Stimulated activated naive CD8-positive, alpha-beta T cell treated with anti-CD3 and anti-CD28 coated beads, Interleukin-15, amount 100 ng/mL, for 72 hours (primary cell): Measurements from ENCODE around the gene REEP3.
"Not testable (repeated sequence)": the region's sequence is repeated elsewhere in the genome, so short reads cannot be mapped to it uniquely, and the experiment has no call there.

Source experiments
- ATAC-seq: fragments of 150-1000 bp; cut with Tn5 transposase; 2 replicates; pipeline ENCODE4 v1.10.0; 2021; ENCODE audit warnings: mild to moderate bottlenecking, moderate library complexity
- DNase-seq, 2 donors: peaks; one replicate each; pipeline ENCODE4 v3.0.0; 2021 to 2022
- H3K27ac Mint-ChIP-seq, 2 donors: one replicate each; pipeline ENCODE4 v1.8.0; 2022; ENCODE audit warnings: mild to moderate bottlenecking in 2 of 2, mixed read lengths in 2 of 2, moderate library complexity in 2 of 2
- H3K27me3 Mint-ChIP-seq: one replicate; pipeline ENCODE4 v1.8.0; 2022; ENCODE audit warnings: mixed read lengths
- H3K4me1 Mint-ChIP-seq: one replicate; pipeline ENCODE4 v1.8.0; 2022; ENCODE audit warnings: mild to moderate bottlenecking, mixed read lengths
- H3K4me3 Mint-ChIP-seq, 2 donors: one replicate each; pipeline ENCODE4 v1.8.0; 2022; ENCODE audit warnings: mild to moderate bottlenecking in 2 of 2, mixed read lengths in 2 of 2, moderate library complexity in 1 of 2
- H3K9me3 Mint-ChIP-seq, 2 donors: one replicate each; pipeline ENCODE4 v1.8.0; 2022; ENCODE audit warnings: mixed read lengths in 2 of 2

Gene REEP3

GRCh38 chr10:63520500-63521415 is at the start of gene REEP3:
Gene REEP3 (plus strand): TSS chr10:63521401. CDS start chr10:63521546, 145 bp downstream.
- Mint-ChIP-seq H3K4me3 (peak within 1 kb of the TSS; percentile 84 to 86), H3K4me1 (peaks cover 76% of the 10 kb centered on the region), H3K9me3 (no peaks in the 10 kb centered on the region), H3K27ac (peak within 1 kb of the TSS; percentile 94 to 97), H3K27me3 (no peaks in the 10 kb centered on the region)
- DNase-seq (peak; percentile 57 to 65), ATAC-seq (peak; percentile 84)

GRCh38 chr10:63474488-63474887 is 46.7 kb upstream of the REEP3 start:
- no peak for DNase-seq
- Mint-ChIP-seq H3K4me3 (no peak overlapping the region), H3K9me3 (no peaks in the 10 kb centered on the region), H3K4me1 (peaks cover 5% of the 10 kb centered on the region), H3K27ac (no peak overlapping the region), H3K27me3 (no peaks in the 10 kb centered on the region)
- ATAC-seq, result no peak

GRCh38 chr10:63477927-63478326 is 43.3 kb upstream of the REEP3 start:
- no peak overlapping the region for H3K4me3 Mint-ChIP-seq
- no peaks in the 10 kb centered on the region for H3K27me3 Mint-ChIP-seq
- H3K27ac Mint-ChIP-seq, result no peak overlapping the region
- H3K4me1 Mint-ChIP-seq, result peaks cover 11% of the 10 kb centered on the region
- DNase-seq (no peak), ATAC-seq (no peak)
- no peaks in the 10 kb centered on the region for H3K9me3 Mint-ChIP-seq

GRCh38 chr10:63478564-63478963 is 42.6 kb upstream of the REEP3 start:
- no peak for DNase-seq
- ATAC-seq, result no peak
- Mint-ChIP-seq H3K27ac (no peak overlapping the region), H3K9me3 (no peaks in the 10 kb centered on the region), H3K4me3 (no peak overlapping the region), H3K27me3 (no peaks in the 10 kb centered on the region), H3K4me1 (peaks cover 11% of the 10 kb centered on the region)

- DNase-seq, result no peak
- no peak overlapping the region for H3K4me3 Mint-ChIP-seq
- H3K27ac Mint-ChIP-seq, result no peak overlapping the region
- H3K27me3 Mint-ChIP-seq, result no peaks in the 10 kb centered on the region
- H3K9me3 Mint-ChIP-seq, result no peaks in the 10 kb centered on the region
- H3K4me1 Mint-ChIP-seq, result peaks cover 11% of the 10 kb centered on the region
- no peak for ATAC-seq
Observed at GRCh38 chr10:63480237-63480636, 41.0 kb upstream of the REEP3 start.

- no peak overlapping the region for H3K27ac Mint-ChIP-seq
- no peak for ATAC-seq
- DNase-seq, result no peak
- H3K4me1 Mint-ChIP-seq, result peaks cover 11% of the 10 kb centered on the region
- H3K27me3 Mint-ChIP-seq, result no peaks in the 10 kb centered on the region
- H3K9me3 Mint-ChIP-seq, result no peaks in the 10 kb centered on the region
- no peak overlapping the region for H3K4me3 Mint-ChIP-seq
Observed at GRCh38 chr10:63481815-63482421, 39.3 kb upstream of the REEP3 start.

GRCh38 chr10:63483983-63484382 is 37.2 kb upstream of the REEP3 start:
- DNase-seq, result no peak
- no peak for ATAC-seq
- H3K27me3 Mint-ChIP-seq, result no peaks in the 10 kb centered on the region
- H3K4me3 Mint-ChIP-seq, result no peak overlapping the region
- H3K4me1 Mint-ChIP-seq, result peaks cover 6% of the 10 kb centered on the region
- H3K9me3 Mint-ChIP-seq, result no peaks in the 10 kb centered on the region
- H3K27ac Mint-ChIP-seq, result no peak overlapping the region

GRCh38 chr10:63487990-63488389 is 33.2 kb upstream of the REEP3 start:
- no peaks in the 10 kb centered on the region for H3K4me1 Mint-ChIP-seq
- ATAC-seq, result no peak
- no peak for DNase-seq
- H3K4me3 Mint-ChIP-seq, result no peak overlapping the region
- no peaks in the 10 kb centered on the region for H3K27me3 Mint-ChIP-seq
- H3K9me3 Mint-ChIP-seq, result no peaks in the 10 kb centered on the region
- H3K27ac Mint-ChIP-seq, result no peak overlapping the region

GRCh38 chr10:63489838-63490237 is 31.4 kb upstream of the REEP3 start:
- no peaks in the 10 kb centered on the region for H3K9me3 Mint-ChIP-seq

GRCh38 chr10:63491588-63492316 is 29.4 kb upstream of the REEP3 start:
- no peaks in the 10 kb centered on the region for H3K9me3 Mint-ChIP-seq
- H3K27me3 Mint-ChIP-seq, result no peaks in the 10 kb centered on the region
- peaks cover 7% of the 10 kb centered on the region for H3K4me1 Mint-ChIP-seq
- no peak overlapping the region for H3K4me3 Mint-ChIP-seq
- ATAC-seq (no peak), DNase-seq (no peak)
- no peak overlapping the region for H3K27ac Mint-ChIP-seq

More at GRCh38 chr10:63489838-63490237, 31.4 kb upstream of the REEP3 start:
- Mint-ChIP-seq H3K27ac (no peak overlapping the region), H3K27me3 (no peaks in the 10 kb centered on the region), H3K4me3 (no peak overlapping the region), H3K4me1 (no peaks in the 10 kb centered on the region)
- ATAC-seq, result no peak
- DNase-seq, result no peak

GRCh38 chr10:63492317-63492690 is 28.9 kb upstream of the REEP3 start:
- not testable (repeated sequence) for H3K4me3 Mint-ChIP-seq, ATAC-seq, H3K27ac Mint-ChIP-seq, H3K9me3 Mint-ChIP-seq, DNase-seq, H3K27me3 Mint-ChIP-seq
- H3K4me1 Mint-ChIP-seq, result peaks cover 12% of the 10 kb centered on the region

- Mint-ChIP-seq H3K9me3 (no peaks in the 10 kb centered on the region), H3K27me3 (no peaks in the 10 kb centered on the region), H3K4me3 (no peak overlapping the region), H3K4me1 (peaks cover 15% of the 10 kb centered on the region), H3K27ac (no peak overlapping the region)
- ATAC-seq (no peak), DNase-seq (no peak)
Observed at GRCh38 chr10:63493004-63493403, 28.2 kb upstream of the REEP3 start.

GRCh38 chr10:63494951-63495350 is 26.2 kb upstream of the REEP3 start:
- no peaks in the 10 kb centered on the region for H3K27me3 Mint-ChIP-seq
- no peak overlapping the region for H3K27ac Mint-ChIP-seq
- DNase-seq (no peak), ATAC-seq (no peak)
- H3K4me1 Mint-ChIP-seq, result peaks cover 27% of the 10 kb centered on the region
- H3K9me3 Mint-ChIP-seq, result no peaks in the 10 kb centered on the region
- no peak overlapping the region for H3K4me3 Mint-ChIP-seq

GRCh38 chr10:63496561-63496960 is 24.6 kb upstream of the REEP3 start:
- Mint-ChIP-seq H3K4me1 (peaks cover 27% of the 10 kb centered on the region), H3K9me3 (no peaks in the 10 kb centered on the region), H3K27me3 (no peaks in the 10 kb centered on the region), H3K27ac (no peak overlapping the region), H3K4me3 (no peak overlapping the region)
- DNase-seq (no peak), ATAC-seq (no peak)

- no peaks in the 10 kb centered on the region for H3K27me3 Mint-ChIP-seq
- H3K4me3 Mint-ChIP-seq, result no peak overlapping the region
- no peaks in the 10 kb centered on the region for H3K9me3 Mint-ChIP-seq
- no peak overlapping the region for H3K27ac Mint-ChIP-seq
- H3K4me1 Mint-ChIP-seq, result peaks cover 27% of the 10 kb centered on the region
- no peak for ATAC-seq
- no peak for DNase-seq
Observed at GRCh38 chr10:63497321-63497720, 23.9 kb upstream of the REEP3 start.

GRCh38 chr10:63498665-63499064 is 22.5 kb upstream of the REEP3 start:
- ATAC-seq, result no peak
- Mint-ChIP-seq H3K27me3 (no peaks in the 10 kb centered on the region), H3K4me1 (peaks cover 27% of the 10 kb centered on the region), H3K27ac (no peak overlapping the region), H3K4me3 (no peak overlapping the region), H3K9me3 (no peaks in the 10 kb centered on the region)
- DNase-seq, result no peak
